NCI-H2196 treated with DMSO at 0.1 percent for 48 hours (cell line): Measurements from ENCODE around the gene PLCB1.

ENCODE experiments used
- DNase-seq: peaks from one replicate; lab custom pipeline; 2025; ENCODE audit not compliant: unreplicated experiment; lab: John Stamatoyannopoulos, UW

The PLCB1 gene

GRCh38 chr20:8474027-8474668, 342.1 kb downstream of the PLCB1 start:
- DNase-seq, result no peak

GRCh38 chr20:8476021-8476420, 344.0 kb downstream of the PLCB1 start:
- DNase-seq, result no peak

GRCh38 chr20:8480597-8480996, 348.5 kb downstream of the PLCB1 start:
- no peak for DNase-seq

- DNase-seq, result no peak
Measured at GRCh38 chr20:8487696-8488095, 355.6 kb downstream of the PLCB1 start.

GRCh38 chr20:8489094-8489883, 357.2 kb downstream of the PLCB1 start:
- no peak for DNase-seq

- DNase-seq, result no peak
Measured at GRCh38 chr20:8490076-8490830, 358.2 kb downstream of the PLCB1 start.

GRCh38 chr20:8492173-8492572, 360.1 kb downstream of the PLCB1 start:
- no peak for DNase-seq

- no peak for DNase-seq
Measured at GRCh38 chr20:8498571-8498970, 366.5 kb downstream of the PLCB1 start.

- DNase-seq, result no peak
Measured at GRCh38 chr20:8504030-8504429, 372.0 kb downstream of the PLCB1 start.

- no peak for DNase-seq
Measured at GRCh38 chr20:8505476-8506200, 373.6 kb downstream of the PLCB1 start.

GRCh38 chr20:8507231-8507630, 375.2 kb downstream of the PLCB1 start:
- DNase-seq, result no peak

- DNase-seq, result no peak
Measured at GRCh38 chr20:8509809-8510208, 377.7 kb downstream of the PLCB1 start.

- no peak for DNase-seq
Measured at GRCh38 chr20:8510808-8511207, 378.7 kb downstream of the PLCB1 start.

GRCh38 chr20:8512003-8512402, 379.9 kb downstream of the PLCB1 start:
- DNase-seq, result no peak

- no peak for DNase-seq
Measured at GRCh38 chr20:8515810-8516435, 383.9 kb downstream of the PLCB1 start.

GRCh38 chr20:8518878-8519277, 386.8 kb downstream of the PLCB1 start:
- no peak for DNase-seq

GRCh38 chr20:8519887-8520286, 387.8 kb downstream of the PLCB1 start:
- no peak for DNase-seq

- no peak for DNase-seq
Measured at GRCh38 chr20:8522168-8522567, 390.1 kb downstream of the PLCB1 start.

GRCh38 chr20:8523684-8524083, 391.6 kb downstream of the PLCB1 start:
- DNase-seq, result no peak

GRCh38 chr20:8524101-8525016, 392.3 kb downstream of the PLCB1 start:
- no peak for DNase-seq
